HEK293T (cell line): Measurements from ENCODE around the gene TOMM6.

Experiments
- ARNT ChIP-seq: fragments of 450-650 bp; IDR thresholded peaks from 2 replicates; pipeline ENCODE4 v1.6.1; 2017; ENCODE audit warnings: mild to moderate bottlenecking
- BHLHE40 ChIP-seq: fragments of 450-650 bp; IDR thresholded peaks from 2 replicates; pipeline ENCODE4 v1.6.1; 2016; ENCODE audit warnings: mild to moderate bottlenecking, moderate library complexity, borderline replicate concordance
- ELF4 ChIP-seq: fragments of 450-650 bp; IDR thresholded peaks from 2 replicates; pipeline ENCODE4 v1.6.1; 2017; ENCODE audit warnings: antibody characterized with exemption
- FOXA1 ChIP-seq: fragments of 450-650 bp; IDR thresholded peaks from 2 replicates; pipeline ENCODE4 v1.6.1; 2016; ENCODE audit warnings: mild to moderate bottlenecking
- FOXK2 ChIP-seq: fragments of 450-650 bp; IDR thresholded peaks from 2 replicates; pipeline ENCODE4 v1.6.1; 2016; ENCODE audit warnings: mild to moderate bottlenecking
- FOXM1 ChIP-seq: fragments of 450-650 bp; IDR thresholded peaks from 2 replicates; pipeline ENCODE4 v1.6.1; 2017; ENCODE audit warnings: mild to moderate bottlenecking, borderline replicate concordance
- HDGF ChIP-seq: fragments of 450-650 bp; IDR thresholded peaks from 2 replicates; pipeline ENCODE4 v1.6.1; 2017; ENCODE audit warnings: antibody characterized with exemption, borderline replicate concordance
- LEF1 ChIP-seq: fragments of 450-650 bp; IDR thresholded peaks from 2 replicates; pipeline ENCODE4 v1.6.1; 2017; ENCODE audit warnings: mild to moderate bottlenecking, borderline replicate concordance
- SP1 ChIP-seq: fragments of 450-650 bp; IDR thresholded peaks from 2 replicates; pipeline ENCODE4 v1.6.1; 2017

- TF ChIP-seq FOXM1 (no peak), BHLHE40 (no peak), FOXA1 (no peak), ARNT (no peak), SP1 (no peak), LEF1 (no peak), FOXK2 (no peak), ELF4 (no peak), HDGF (no peak)
Observed at GRCh38 chr6:41748102-41748477, 39.4 kb upstream of the TOMM6 start.
